ENCODE measurements around the gene SHKBP1. TPM values are rescaled to one million over a fixed set of nuclear protein-coding genes. Genes with fewer than 3 reads are reported as not detected.

Gene SHKBP1
- total and polyA plus RNA-seq, 9 of the 15 experiments (the other 6 are each of a cell fraction or from before 2014, with no cell fraction given) = 1.2 to 58.1 (median 22.3) TPM

DNA sequence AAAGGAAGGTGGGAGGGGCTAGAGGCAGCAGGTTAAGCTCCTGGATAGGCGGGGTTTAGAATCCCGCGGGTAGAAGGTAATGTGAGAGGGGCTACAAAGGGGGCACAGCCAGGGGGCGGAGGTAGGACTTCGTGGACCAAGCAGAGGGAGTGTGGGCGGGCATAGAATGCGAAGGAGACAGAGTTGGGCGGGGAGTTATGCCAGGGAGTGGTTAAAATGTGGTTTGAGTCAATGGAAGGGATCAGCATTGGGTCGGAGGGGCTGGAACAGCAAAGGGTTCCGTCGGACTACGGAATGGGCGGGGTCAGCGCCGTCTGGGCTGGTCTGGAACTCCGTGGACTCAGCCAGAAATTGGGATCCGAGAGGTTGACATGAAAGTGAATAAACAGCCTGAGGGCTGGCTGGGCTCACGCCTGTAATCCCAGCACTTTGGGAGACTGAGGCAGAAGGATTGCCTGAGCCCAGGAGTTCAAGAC lies 27.5 kb downstream of the SHKBP1 start (continued):
- TF ChIP-seq, protein P1, sequence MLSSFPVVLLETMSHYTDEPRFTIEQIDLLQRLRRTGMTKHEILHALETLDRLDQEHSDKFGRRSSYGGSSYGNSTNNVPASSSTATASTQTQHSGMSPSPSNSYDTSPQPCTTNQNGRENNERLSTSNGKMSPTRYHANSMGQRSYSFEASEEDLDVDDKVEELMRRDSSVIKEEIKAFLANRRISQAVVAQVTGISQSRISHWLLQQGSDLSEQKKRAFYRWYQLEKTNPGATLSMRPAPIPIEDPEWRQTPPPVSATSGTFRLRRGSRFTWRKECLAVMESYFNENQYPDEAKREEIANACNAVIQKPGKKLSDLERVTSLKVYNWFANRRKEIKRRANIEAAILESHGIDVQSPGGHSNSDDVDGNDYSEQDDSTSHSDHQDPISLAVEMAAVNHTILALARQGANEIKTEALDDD (IDR thresholded peaks at IDR 0.05) = peak; percentile 12; the same call in 1 of the 2 replicates

DNA sequence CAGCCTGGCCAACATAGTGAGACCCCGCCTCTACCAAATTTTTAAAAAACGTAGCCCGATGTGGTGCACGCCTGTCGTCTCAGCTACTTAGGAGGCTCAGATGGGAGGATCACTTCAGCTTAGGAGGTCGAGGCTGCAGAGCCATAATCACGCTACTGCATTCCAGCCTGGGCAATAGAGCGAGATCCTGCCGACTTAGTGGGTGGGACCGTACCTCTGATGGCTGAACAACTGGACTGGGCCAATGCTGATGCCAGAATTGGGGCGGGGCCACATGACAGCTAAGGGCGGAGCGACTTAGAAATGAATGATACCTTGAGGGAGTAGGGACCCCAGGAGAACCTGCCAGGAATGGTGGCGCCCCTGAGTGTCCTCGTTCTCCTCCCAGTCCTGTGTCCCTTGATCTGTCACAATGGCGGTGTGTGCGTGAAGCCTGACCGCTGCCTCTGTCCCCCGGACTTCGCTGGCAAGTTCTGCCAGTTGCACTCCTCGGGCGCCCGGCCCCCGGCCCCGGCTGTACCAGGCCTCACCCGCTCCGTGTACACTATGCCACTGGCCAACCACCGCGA lies 28.1 kb downstream of the SHKBP1 start:
- no peak for ATAC-seq
- no peak for TF ChIP-seq JUND (IDR thresholded peaks at IDR 0.05; ENCODE audit: borderline replicate concordance, low read depth, low read length)
- TF ChIP-seq JUND (tag; IDR thresholded peaks at IDR 0.05; ENCODE audit: borderline replicate concordance, low read depth, low read length) = no peak
- no peak for TF ChIP-seq ZNF217 (CRISPR knock-in tag; IDR thresholded peaks at IDR 0.05)
- TF ChIP-seq SMARCA5 (IDR thresholded peaks at IDR 0.05) = peak; percentile 11; the same call in 1 of the 2 replicates
- TF ChIP-seq CBX3 (IDR thresholded peaks at IDR 0.05; ENCODE audit: borderline replicate concordance in 1 of 2, low read length in 2 of 2) = peak in 1 of 2 experiments; percentile 45; a peak in 1 of 3 replicates
- TF ChIP-seq BCOR (IDR thresholded peaks at IDR 0.05) = peak; percentile 68; the same call in 1 of the 2 replicates
- no peak for TF ChIP-seq ZHX1 (conservative IDR thresholded peaks at IDR 0.05; ENCODE audit: low read length)
- TF ChIP-seq, protein P2, sequence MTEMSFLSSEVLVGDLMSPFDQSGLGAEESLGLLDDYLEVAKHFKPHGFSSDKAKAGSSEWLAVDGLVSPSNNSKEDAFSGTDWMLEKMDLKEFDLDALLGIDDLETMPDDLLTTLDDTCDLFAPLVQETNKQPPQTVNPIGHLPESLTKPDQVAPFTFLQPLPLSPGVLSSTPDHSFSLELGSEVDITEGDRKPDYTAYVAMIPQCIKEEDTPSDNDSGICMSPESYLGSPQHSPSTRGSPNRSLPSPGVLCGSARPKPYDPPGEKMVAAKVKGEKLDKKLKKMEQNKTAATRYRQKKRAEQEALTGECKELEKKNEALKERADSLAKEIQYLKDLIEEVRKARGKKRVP (CRISPR knock-in tag; IDR thresholded peaks at IDR 0.05) = no peak
- 0 out of 2 replicates have a peak, but pooled peaks have one; percentile 74 for TF ChIP-seq PTBP1 (IDR thresholded peaks at IDR 0.05; ENCODE audit: low read depth, low read length)
- TF ChIP-seq CBX1 (IDR thresholded peaks at IDR 0.05; ENCODE audit: low read depth) = peak; percentile 65; the same call in 1 of the 2 replicates
- TF ChIP-seq KDM1A (IDR thresholded peaks at IDR 0.05) = peak in 1 of 2 experiments; percentile 8; a peak in 1 of 4 replicates
- no peak for TF ChIP-seq HMG20B (CRISPR knock-in tag; IDR thresholded peaks at IDR 0.05)
- TF ChIP-seq HDAC1 (IDR thresholded peaks at IDR 0.05) = no peak
- no peak for TF ChIP-seq RNF2 (IDR thresholded peaks at IDR 0.05)

More for the DNA sequence above, 28.1 kb downstream of the SHKBP1 start:
- CTCF ChIA-PET (ENCODE audit: low intra/inter-chr PET ratio) = interaction anchor here (2.7 kb wide), 1 partner anchor 30 kb away, joined by 35 read pairs; no protein-coding TSS in a partner anchor
- intact Hi-C loops (cut with micrococcal nuclease) = loop anchor here (1.0 to 5.0 kb wide), 2 partner anchors 30 to 297 kb away; no protein-coding TSS in a partner anchor
- Histone ChIP-seq H3K27ac (ENCODE audit: extremely low read depth, low read depth, low read length) (peak overlapping the region; percentile 70; the same call in 2 of the 3 replicates), H3K27me3 (ENCODE audit: control insufficient read depth in 2 of 2, insufficient read depth in 2 of 2, low read length in 2 of 2) (no peaks in the 10 kb centered on the region), H2AFZ (ENCODE audit: low read depth, low read length) (peak overlapping the region; percentile 29; the same call in 1 of the 2 replicates), H3K9ac (ENCODE audit: insufficient read depth in 1 of 2, low read depth in 2 of 2, low read length in 2 of 2) (peak overlapping the region; percentile 53 to 88; a peak in 3 of 4 replicates), H3K79me2 (ENCODE audit: control insufficient read depth, insufficient read depth, low read length) (peaks cover 22% of the 10 kb centered on the region), H3K4me2 (ENCODE audit: insufficient read depth, low read length) (peak overlapping the region; percentile 84), H3K9me1 (ENCODE audit: control insufficient read depth, insufficient read depth, low read length) (no peaks in the 10 kb centered on the region), H3K4me3 (peak overlapping the region; percentile 38; the same call in 1 of the 2 replicates), H3K9me3 (replicated peaks; ENCODE audit: control insufficient read depth, insufficient read depth, low read depth, low read length) (no peaks in the 10 kb centered on the region), H3K4me1 (replicated peaks in 1 of 2; ENCODE audit: control insufficient read depth in 2 of 2, insufficient read depth in 2 of 2, low read length in 2 of 2) (peaks cover 59 to 92% of the 10 kb centered on the region in 2 experiments), H4K20me1 (replicated peaks; ENCODE audit: control insufficient read depth, insufficient read depth, low read length) (no peaks in the 10 kb centered on the region), H3K36me3 (ENCODE audit: control insufficient read depth, insufficient read depth, low read length) (peaks cover 7% of the 10 kb centered on the region; the same call in 1 of the 3 replicates)
- peak; percentile 21 to 57 (median 40) for DNase-seq (ENCODE audit: extremely low read depth in 1 of 4, low spot score in 3 of 4)
- no TSS peak for BruUV-seq (replicated peaks)
- 41% methylated on average over 27 of the region's 29 CpGs for WGBS (ENCODE audit: insufficient coverage, low coverage, missing lambda C conversion rate)
- in situ Hi-C loops (cut with MboI) = no loop called here
- POLR2A ChIA-PET = interaction anchor here (0.5 to 2.3 kb wide), 11 partner anchors 9 to 299 kb away, joined by 3 to 15 read pairs (median 4); partner anchors contain the start of gene BLVRB
- FAIRE-seq = peak; percentile 26

All from K562 (cell line).